ENCODE results near the gene AOC1.

- TF ChIP-seq, protein P1, sequence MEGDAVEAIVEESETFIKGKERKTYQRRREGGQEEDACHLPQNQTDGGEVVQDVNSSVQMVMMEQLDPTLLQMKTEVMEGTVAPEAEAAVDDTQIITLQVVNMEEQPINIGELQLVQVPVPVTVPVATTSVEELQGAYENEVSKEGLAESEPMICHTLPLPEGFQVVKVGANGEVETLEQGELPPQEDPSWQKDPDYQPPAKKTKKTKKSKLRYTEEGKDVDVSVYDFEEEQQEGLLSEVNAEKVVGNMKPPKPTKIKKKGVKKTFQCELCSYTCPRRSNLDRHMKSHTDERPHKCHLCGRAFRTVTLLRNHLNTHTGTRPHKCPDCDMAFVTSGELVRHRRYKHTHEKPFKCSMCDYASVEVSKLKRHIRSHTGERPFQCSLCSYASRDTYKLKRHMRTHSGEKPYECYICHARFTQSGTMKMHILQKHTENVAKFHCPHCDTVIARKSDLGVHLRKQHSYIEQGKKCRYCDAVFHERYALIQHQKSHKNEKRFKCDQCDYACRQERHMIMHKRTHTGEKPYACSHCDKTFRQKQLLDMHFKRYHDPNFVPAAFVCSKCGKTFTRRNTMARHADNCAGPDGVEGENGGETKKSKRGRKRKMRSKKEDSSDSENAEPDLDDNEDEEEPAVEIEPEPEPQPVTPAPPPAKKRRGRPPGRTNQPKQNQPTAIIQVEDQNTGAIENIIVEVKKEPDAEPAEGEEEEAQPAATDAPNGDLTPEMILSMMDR (IDR thresholded peaks at IDR 0.05), result no peak
- no peak for TF ChIP-seq POLR2A (IDR thresholded peaks at IDR 0.05)
These were observed 47.5 kb upstream of the AOC1 start for GRCh38 chr7:150804802-150805201.

All from right lobe of liver (tissue), 4 donors.